ENCODE results near the gene CDK3.

CDK3 gene

GRCh38 chr17:76014100-76014924 is 13.7 kb downstream of the CDK3 start:
- no peaks in the 10 kb centered on the region for H3K27me3 ChIP-seq (ENCODE audit: control insufficient read depth in 2 of 2, insufficient read depth in 2 of 2, low read length in 2 of 2)
- no peak overlapping the region for H3K9ac ChIP-seq (ENCODE audit: low read depth in 1 of 2, low read length in 2 of 2)
- no peak overlapping the region for H3K4me3 ChIP-seq (ENCODE audit: low read length in 2 of 2)
- H3K36me3 ChIP-seq (ENCODE audit: control insufficient read depth in 2 of 2, insufficient read depth in 2 of 2, low read length in 2 of 2): peaks cover 13 to 23% of the 10 kb centered on the region in 2 donors
- H3K27ac ChIP-seq (ENCODE audit: low read depth in 2 of 2, low read length in 2 of 2): no peak overlapping the region
- H3K4me1 ChIP-seq (ENCODE audit: control insufficient read depth in 2 of 2, insufficient read depth in 2 of 2, low read length in 2 of 2): no peaks in the 10 kb centered on the region
- no peaks in the 10 kb centered on the region for H3K9me3 ChIP-seq (ENCODE audit: control insufficient read depth in 2 of 2, low read length in 2 of 2)

GRCh38 chr17:76014925-76015261 is 14.2 kb downstream of the CDK3 start:
- no peak overlapping the region for H3K4me3 ChIP-seq (ENCODE audit: low read length in 2 of 2)
- H3K27me3 ChIP-seq (ENCODE audit: control insufficient read depth in 2 of 2, insufficient read depth in 2 of 2, low read length in 2 of 2): no peaks in the 10 kb centered on the region
- no peak overlapping the region for H3K9ac ChIP-seq (ENCODE audit: low read depth in 1 of 2, low read length in 2 of 2)
- no peak overlapping the region for H3K27ac ChIP-seq (ENCODE audit: low read depth in 2 of 2, low read length in 2 of 2)
- H3K36me3 ChIP-seq (ENCODE audit: control insufficient read depth in 2 of 2, insufficient read depth in 2 of 2, low read length in 2 of 2): peaks cover 13 to 17% of the 10 kb centered on the region in 2 donors
- H3K4me1 ChIP-seq (ENCODE audit: control insufficient read depth in 2 of 2, insufficient read depth in 2 of 2, low read length in 2 of 2): no peaks in the 10 kb centered on the region
- H3K9me3 ChIP-seq (ENCODE audit: control insufficient read depth in 2 of 2, low read length in 2 of 2): no peaks in the 10 kb centered on the region

GRCh38 chr17:76017481-76018339 is 17.1 kb downstream of the CDK3 start:
- Histone ChIP-seq H3K36me3 (ENCODE audit: control insufficient read depth in 2 of 2, insufficient read depth in 2 of 2, low read length in 2 of 2) (peaks cover 7 to 10% of the 10 kb centered on the region in 2 donors), H3K4me1 (ENCODE audit: control insufficient read depth in 2 of 2, insufficient read depth in 2 of 2, low read length in 2 of 2) (no peaks in the 10 kb centered on the region), H3K27ac (ENCODE audit: low read depth in 2 of 2, low read length in 2 of 2) (no peak overlapping the region), H3K4me3 (ENCODE audit: low read length in 2 of 2) (no peak overlapping the region), H3K9ac (ENCODE audit: low read depth in 1 of 2, low read length in 2 of 2) (no peak overlapping the region), H3K27me3 (ENCODE audit: control insufficient read depth in 2 of 2, insufficient read depth in 2 of 2, low read length in 2 of 2) (no peaks in the 10 kb centered on the region), H3K9me3 (ENCODE audit: control insufficient read depth in 2 of 2, low read length in 2 of 2) (no peaks in the 10 kb centered on the region)

GRCh38 chr17:76018340-76018680 is 17.7 kb downstream of the CDK3 start:
- H3K27ac ChIP-seq (ENCODE audit: low read depth in 2 of 2, low read length in 2 of 2): no peak overlapping the region
- no peak overlapping the region for H3K4me3 ChIP-seq (ENCODE audit: low read length in 2 of 2)

GRCh38 chr17:76018801-76019200 is 18.1 kb downstream of the CDK3 start:
- Histone ChIP-seq H3K36me3 (ENCODE audit: control insufficient read depth in 2 of 2, insufficient read depth in 2 of 2, low read length in 2 of 2) (peaks cover 2 to 10% of the 10 kb centered on the region in 2 donors), H3K4me3 (ENCODE audit: low read length in 2 of 2) (no peak overlapping the region), H3K4me1 (ENCODE audit: control insufficient read depth in 2 of 2, insufficient read depth in 2 of 2, low read length in 2 of 2) (no peaks in the 10 kb centered on the region), H3K27me3 (ENCODE audit: control insufficient read depth in 2 of 2, insufficient read depth in 2 of 2, low read length in 2 of 2) (no peaks in the 10 kb centered on the region), H3K27ac (ENCODE audit: low read depth in 2 of 2, low read length in 2 of 2) (no peak overlapping the region), H3K9me3 (ENCODE audit: control insufficient read depth in 2 of 2, low read length in 2 of 2) (no peaks in the 10 kb centered on the region), H3K9ac (ENCODE audit: low read depth in 1 of 2, low read length in 2 of 2) (no peak overlapping the region)

More at GRCh38 chr17:76018340-76018680, 17.7 kb downstream of the CDK3 start:
- no peak overlapping the region for H3K9ac ChIP-seq (ENCODE audit: low read depth in 1 of 2, low read length in 2 of 2)
- no peaks in the 10 kb centered on the region for H3K4me1 ChIP-seq (ENCODE audit: control insufficient read depth in 2 of 2, insufficient read depth in 2 of 2, low read length in 2 of 2)
- no peaks in the 10 kb centered on the region for H3K9me3 ChIP-seq (ENCODE audit: control insufficient read depth in 2 of 2, low read length in 2 of 2)
- peaks cover 7 to 10% of the 10 kb centered on the region in 2 donors for H3K36me3 ChIP-seq (ENCODE audit: control insufficient read depth in 2 of 2, insufficient read depth in 2 of 2, low read length in 2 of 2)
- no peaks in the 10 kb centered on the region for H3K27me3 ChIP-seq (ENCODE audit: control insufficient read depth in 2 of 2, insufficient read depth in 2 of 2, low read length in 2 of 2)

- Histone ChIP-seq H3K4me3 (ENCODE audit: low read length in 2 of 2) (no peak overlapping the region), H3K9ac (ENCODE audit: low read depth in 1 of 2, low read length in 2 of 2) (no peak overlapping the region), H3K36me3 (ENCODE audit: control insufficient read depth in 2 of 2, insufficient read depth in 2 of 2, low read length in 2 of 2) (peaks cover 0 to 10% of the 10 kb centered on the region in 2 donors), H3K9me3 (ENCODE audit: control insufficient read depth in 2 of 2, low read length in 2 of 2) (no peaks in the 10 kb centered on the region), H3K4me1 (ENCODE audit: control insufficient read depth in 2 of 2, insufficient read depth in 2 of 2, low read length in 2 of 2) (peaks cover 0 to 3% of the 10 kb centered on the region in 2 donors), H3K27ac (ENCODE audit: low read depth in 2 of 2, low read length in 2 of 2) (no peak overlapping the region), H3K27me3 (ENCODE audit: control insufficient read depth in 2 of 2, insufficient read depth in 2 of 2, low read length in 2 of 2) (no peaks in the 10 kb centered on the region)
Measured at GRCh38 chr17:76019833-76020467, 19.3 kb downstream of the CDK3 start.

GRCh38 chr17:76022285-76022684 is 21.6 kb downstream of the CDK3 start:
- Histone ChIP-seq H3K9me3 (ENCODE audit: control insufficient read depth in 2 of 2, low read length in 2 of 2) (no peaks in the 10 kb centered on the region), H3K36me3 (ENCODE audit: control insufficient read depth in 2 of 2, insufficient read depth in 2 of 2, low read length in 2 of 2) (peaks cover 0 to 5% of the 10 kb centered on the region in 2 donors), H3K4me1 (ENCODE audit: control insufficient read depth in 2 of 2, insufficient read depth in 2 of 2, low read length in 2 of 2) (peaks cover 0 to 8% of the 10 kb centered on the region in 2 donors), H3K9ac (ENCODE audit: low read depth in 1 of 2, low read length in 2 of 2) (no peak overlapping the region), H3K27ac (ENCODE audit: low read depth in 2 of 2, low read length in 2 of 2) (no peak overlapping the region), H3K27me3 (ENCODE audit: control insufficient read depth in 2 of 2, insufficient read depth in 2 of 2, low read length in 2 of 2) (no peaks in the 10 kb centered on the region), H3K4me3 (ENCODE audit: low read length in 2 of 2) (no peak overlapping the region)

GRCh38 chr17:76022973-76023899 is 22.6 kb downstream of the CDK3 start:
- no peak overlapping the region for H3K9ac ChIP-seq (ENCODE audit: low read depth in 1 of 2, low read length in 2 of 2)
- no peaks in the 10 kb centered on the region for H3K27me3 ChIP-seq (ENCODE audit: control insufficient read depth in 2 of 2, insufficient read depth in 2 of 2, low read length in 2 of 2)
- H3K36me3 ChIP-seq (ENCODE audit: control insufficient read depth in 2 of 2, insufficient read depth in 2 of 2, low read length in 2 of 2): peaks cover 0 to 3% of the 10 kb centered on the region in 2 donors
- H3K9me3 ChIP-seq (ENCODE audit: control insufficient read depth in 2 of 2, low read length in 2 of 2): no peaks in the 10 kb centered on the region
- no peak overlapping the region for H3K4me3 ChIP-seq (ENCODE audit: low read length in 2 of 2)
- H3K4me1 ChIP-seq (ENCODE audit: control insufficient read depth in 2 of 2, insufficient read depth in 2 of 2, low read length in 2 of 2): peaks cover 1 to 15% of the 10 kb centered on the region in 2 donors
- H3K27ac ChIP-seq (ENCODE audit: low read depth in 2 of 2, low read length in 2 of 2): no peak overlapping the region

GRCh38 chr17:76023900-76024237 is 23.2 kb downstream of the CDK3 start:
- Histone ChIP-seq H3K4me3 (ENCODE audit: low read length in 2 of 2) (no peak overlapping the region), H3K9ac (ENCODE audit: low read depth in 1 of 2, low read length in 2 of 2) (no peak overlapping the region), H3K4me1 (ENCODE audit: control insufficient read depth in 2 of 2, insufficient read depth in 2 of 2, low read length in 2 of 2) (peaks cover 6 to 18% of the 10 kb centered on the region in 2 donors), H3K36me3 (ENCODE audit: control insufficient read depth in 2 of 2, insufficient read depth in 2 of 2, low read length in 2 of 2) (peaks cover 0 to 3% of the 10 kb centered on the region in 2 donors), H3K9me3 (ENCODE audit: control insufficient read depth in 2 of 2, low read length in 2 of 2) (no peaks in the 10 kb centered on the region), H3K27me3 (ENCODE audit: control insufficient read depth in 2 of 2, insufficient read depth in 2 of 2, low read length in 2 of 2) (no peaks in the 10 kb centered on the region), H3K27ac (ENCODE audit: low read depth in 2 of 2, low read length in 2 of 2) (no peak overlapping the region)
